ENCODE results near the gene CALD1.

CALD1 gene

GRCh38 chr7:134878746-134879357, 99.4 kb downstream of the CALD1 start:
- no peaks in the 10 kb centered on the region for H3K36me3 ChIP-seq (ENCODE audit: insufficient read depth, low read length)
- no peak for ATAC-seq (ENCODE audit: insufficient read depth, low read depth)
- no peaks in the 10 kb centered on the region for H3K4me1 ChIP-seq (ENCODE audit: insufficient read depth, low read length)

GRCh38 chr7:134879815-134880475, 100.5 kb downstream of the CALD1 start:
- no peak for ATAC-seq (ENCODE audit: insufficient read depth, low read depth)
- Histone ChIP-seq H3K79me2 (ENCODE audit: insufficient read depth, low read length) (no peaks in the 10 kb centered on the region), H3K4me2 (ENCODE audit: insufficient read depth, low read length) (no peak overlapping the region), H3K9ac (ENCODE audit: low read depth, low read length) (no peak overlapping the region), H3K4me3 (ENCODE audit: low read depth in 1 of 2, low read length in 2 of 2) (no peak overlapping the region), H3K27me3 (ENCODE audit: insufficient read depth, low read length, poor library complexity) (peaks cover 3% of the 10 kb centered on the region), H4K20me1 (ENCODE audit: insufficient read depth, low read length) (no peaks in the 10 kb centered on the region), H3K36me3 (ENCODE audit: insufficient read depth, low read length) (no peaks in the 10 kb centered on the region), H3K27ac (ENCODE audit: low read length) (no peak overlapping the region), H3K9me3 (ENCODE audit: insufficient read depth, low read length, severe bottlenecking) (no peaks in the 10 kb centered on the region), H3K4me1 (ENCODE audit: insufficient read depth, low read length) (no peaks in the 10 kb centered on the region), H2AFZ (ENCODE audit: low read depth, low read length) (no peak overlapping the region)
- no peak for DNase-seq
- TF ChIP-seq EZH2 (IDR thresholded peaks at IDR 0.05; ENCODE audit: borderline replicate concordance, low read depth, low read length, severe bottlenecking), result no peak
- no peak for TF ChIP-seq CTCF (IDR thresholded peaks at IDR 0.05; ENCODE audit: borderline replicate concordance, extremely low read depth, low read length, poor library complexity, severe bottlenecking)

More at GRCh38 chr7:134878746-134879357, 99.4 kb downstream of the CALD1 start:
- Histone ChIP-seq H3K9ac (ENCODE audit: low read depth, low read length) (no peak overlapping the region), H3K27me3 (ENCODE audit: insufficient read depth, low read length, poor library complexity) (peaks cover 3% of the 10 kb centered on the region), H2AFZ (ENCODE audit: low read depth, low read length) (no peak overlapping the region), H3K4me2 (ENCODE audit: insufficient read depth, low read length) (no peak overlapping the region), H3K79me2 (ENCODE audit: insufficient read depth, low read length) (no peaks in the 10 kb centered on the region), H4K20me1 (ENCODE audit: insufficient read depth, low read length) (no peaks in the 10 kb centered on the region), H3K4me3 (ENCODE audit: low read depth in 1 of 2, low read length in 2 of 2) (no peak overlapping the region), H3K27ac (ENCODE audit: low read length) (no peak overlapping the region), H3K9me3 (ENCODE audit: insufficient read depth, low read length, severe bottlenecking) (no peaks in the 10 kb centered on the region)
- TF ChIP-seq CTCF (IDR thresholded peaks at IDR 0.05; ENCODE audit: borderline replicate concordance, extremely low read depth, low read length, poor library complexity, severe bottlenecking) (peak; percentile 7), EZH2 (IDR thresholded peaks at IDR 0.05; ENCODE audit: borderline replicate concordance, low read depth, low read length, severe bottlenecking) (no peak)
- no peak for DNase-seq

- no peaks in the 10 kb centered on the region for H3K4me1 ChIP-seq (ENCODE audit: insufficient read depth, low read length)
- no peak overlapping the region for H3K9ac ChIP-seq (ENCODE audit: low read depth, low read length)
- no peak overlapping the region for H3K4me2 ChIP-seq (ENCODE audit: insufficient read depth, low read length)
- peaks cover 3% of the 10 kb centered on the region for H3K27me3 ChIP-seq (ENCODE audit: insufficient read depth, low read length, poor library complexity)
- TF ChIP-seq EZH2 (IDR thresholded peaks at IDR 0.05; ENCODE audit: borderline replicate concordance, low read depth, low read length, severe bottlenecking) (no peak), CTCF (IDR thresholded peaks at IDR 0.05; ENCODE audit: borderline replicate concordance, extremely low read depth, low read length, poor library complexity, severe bottlenecking) (no peak)
- no peak overlapping the region for H2AFZ ChIP-seq (ENCODE audit: low read depth, low read length)
- H4K20me1 ChIP-seq (ENCODE audit: insufficient read depth, low read length), result no peaks in the 10 kb centered on the region
- no peak for DNase-seq
- no peak overlapping the region for H3K4me3 ChIP-seq (ENCODE audit: low read depth in 1 of 2, low read length in 2 of 2)
- H3K36me3 ChIP-seq (ENCODE audit: insufficient read depth, low read length), result no peaks in the 10 kb centered on the region
- no peak overlapping the region for H3K27ac ChIP-seq (ENCODE audit: low read length)
- no peaks in the 10 kb centered on the region for H3K79me2 ChIP-seq (ENCODE audit: insufficient read depth, low read length)
- no peaks in the 10 kb centered on the region for H3K9me3 ChIP-seq (ENCODE audit: insufficient read depth, low read length, severe bottlenecking)
- no peak for ATAC-seq (ENCODE audit: insufficient read depth, low read depth)
These were observed 103.0 kb downstream of the CALD1 start for GRCh38 chr7:134882481-134882880.

All from DND-41 (cell line).